CD1c-positive myeloid dendritic cell (primary cell): ENCODE results near the gene RAD51C.
"Not testable (repeated sequence)": the region's sequence is repeated elsewhere in the genome, so short reads cannot be mapped to it uniquely, and the experiment has no call there.

Experiments
- DNase-seq: peaks from one replicate; pipeline ENCODE4 v3.0.0-alpha.2; 2016; ENCODE audit errors: extremely low spot score

RAD51C gene

GRCh38 chr17:58692239-58693055, at the start of gene RAD51C:
Gene RAD51C, plus strand, starts transcription at chr17:58692602. Its CDS starts 42 bp downstream, at chr17:58692644.
- peak; percentile 94 for DNase-seq

GRCh38 chr17:58643147-58643546, 49.3 kb upstream of the RAD51C start:
- no peak for DNase-seq

- no peak for DNase-seq
Measured at GRCh38 chr17:58648236-58648635, 44.2 kb upstream of the RAD51C start.

- DNase-seq: peak; percentile 82
Measured at GRCh38 chr17:58657962-58658803, 34.2 kb upstream of the RAD51C start.

- peak; percentile 97 for DNase-seq
Measured at GRCh38 chr17:58658804-58659713, 33.3 kb upstream of the RAD51C start.

- DNase-seq: not testable (repeated sequence)
Measured at GRCh38 chr17:58659714-58660084, 32.7 kb upstream of the RAD51C start.

GRCh38 chr17:58660621-58661020, 31.8 kb upstream of the RAD51C start:
- DNase-seq: no peak

- no peak for DNase-seq
Measured at GRCh38 chr17:58661499-58661898, 30.9 kb upstream of the RAD51C start.

GRCh38 chr17:58664302-58664701, 28.1 kb upstream of the RAD51C start:
- DNase-seq: no peak

- DNase-seq: no peak
Measured at GRCh38 chr17:58665946-58666857, 26.2 kb upstream of the RAD51C start.

- DNase-seq: peak; percentile 94
Measured at GRCh38 chr17:58666858-58667267, 25.5 kb upstream of the RAD51C start.

GRCh38 chr17:58667934-58668597, 24.3 kb upstream of the RAD51C start:
- peak; percentile 21 for DNase-seq

GRCh38 chr17:58668598-58668935, 23.8 kb upstream of the RAD51C start:
- no peak for DNase-seq

- no peak for DNase-seq
Measured at GRCh38 chr17:58669853-58670252, 22.5 kb upstream of the RAD51C start.

GRCh38 chr17:58671969-58672368, 20.4 kb upstream of the RAD51C start:
- DNase-seq: no peak

GRCh38 chr17:58677194-58677880, 15.1 kb upstream of the RAD51C start:
- DNase-seq: peak; percentile 14

- not testable (repeated sequence) for DNase-seq
Measured at GRCh38 chr17:58678287-58678686, 14.1 kb upstream of the RAD51C start.

GRCh38 chr17:58679263-58680037, 13.0 kb upstream of the RAD51C start:
- DNase-seq: no peak

GRCh38 chr17:58680038-58680369, 12.4 kb upstream of the RAD51C start:
- DNase-seq: no peak
